NT2/D1 (cell line): Measurements from ENCODE around the gene BABAM1.

Experiments used
- SUZ12 ChIP-seq: IDR thresholded peaks from 2 replicates; pipeline ENCODE4 v1.6.1; 2011; ENCODE audit not compliant: insufficient read length, insufficient read depth; ENCODE audit errors: extremely low read depth
- YY1 ChIP-seq: IDR thresholded peaks from 2 replicates; pipeline ENCODE4 v1.6.1; 2011; ENCODE audit not compliant: insufficient read length, insufficient read depth
- ZNF274 ChIP-seq: IDR thresholded peaks from 2 replicates; pipeline ENCODE4 v1.6.1; 2011; ENCODE audit warnings: mild to moderate bottlenecking, low read depth, low read length

- TF ChIP-seq YY1, result no peak
- no peak for TF ChIP-seq SUZ12
- no peak for TF ChIP-seq ZNF274
Measured at GRCh38 chr19:17259118-17259780, 8.0 kb upstream of the BABAM1 start.
